ENCODE data around the gene DPY19L2. TPM values are rescaled to one million over a fixed set of nuclear protein-coding genes. Genes with fewer than 3 reads are reported as not detected.
"Not testable (repeated sequence)": the region's sequence is repeated elsewhere in the genome, so short reads cannot be mapped to it uniquely, and the experiment has no call there.

The DPY19L2 gene
- polyA plus RNA-seq, 3 donors: not detected

DNA sequence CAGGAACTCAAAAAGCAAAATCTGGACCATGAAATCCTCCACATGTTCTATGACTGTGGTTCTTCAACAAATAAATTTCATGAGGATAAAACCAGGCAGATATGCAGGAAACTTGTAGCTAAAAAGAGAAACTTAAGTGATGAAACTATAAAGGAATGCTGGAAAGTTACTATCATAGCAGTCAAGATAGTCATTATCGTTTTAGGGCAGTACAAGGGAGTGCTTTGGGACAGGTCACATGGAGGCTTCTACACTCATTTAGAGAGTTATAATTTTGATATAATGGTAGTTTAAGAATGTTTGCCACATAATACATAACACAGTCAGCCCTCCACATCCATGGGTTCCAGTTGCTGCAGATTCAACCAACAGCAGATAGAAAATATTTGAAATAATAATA lies 52.7 kb downstream of the DPY19L2 start:
- H3K27me3 Mint-ChIP-seq (ENCODE audit: low read depth in 3 of 3); H3K4me1 Mint-ChIP-seq; H3K27me3 ChIP-seq (ENCODE audit: control insufficient read depth in 2 of 2, insufficient read depth in 2 of 2, low read length in 2 of 2); H3K4me1 ChIP-seq (ENCODE audit: control insufficient read depth in 1 of 2, insufficient read depth in 2 of 2, low read length in 2 of 2); H3K36me3 ChIP-seq (replicated peaks in 1 of 2; ENCODE audit: control insufficient read depth in 1 of 2, insufficient read depth in 2 of 2, low read length in 2 of 2); H3K79me2 ChIP-seq (ENCODE audit: insufficient read depth, low read length); intact Hi-C loops (cut with micrococcal nuclease); H3K9me3 Mint-ChIP-seq; H3K4me2 ChIP-seq (replicated peaks; ENCODE audit: extremely low read depth, low read length, poor library complexity, severe bottlenecking); H2AFZ ChIP-seq (ENCODE audit: insufficient read depth, low read depth, low read length, poor library complexity, severe bottlenecking); H3K27ac Mint-ChIP-seq; H3K27ac ChIP-seq (ENCODE audit: low read depth in 1 of 2, low read length in 2 of 2); H3K4me3 Mint-ChIP-seq; H3K36me3 Mint-ChIP-seq; DNase-seq; H3K9ac ChIP-seq (ENCODE audit: insufficient read depth, low read length, poor library complexity, severe bottlenecking); H3K4me3 ChIP-seq (replicated peaks in 1 of 3; ENCODE audit: low read depth in 2 of 3, low read length in 3 of 3); H3K9me3 ChIP-seq (replicated peaks in 1 of 2; ENCODE audit: control insufficient read depth in 1 of 2, insufficient read depth in 1 of 2, low read length in 2 of 2); H4K20me1 ChIP-seq (ENCODE audit: insufficient read depth, low read length): not testable (repeated sequence)
- no CpG with 5 or more reads among the region's 1 CpG for WGBS (ENCODE audit: insufficient coverage)

DNA sequence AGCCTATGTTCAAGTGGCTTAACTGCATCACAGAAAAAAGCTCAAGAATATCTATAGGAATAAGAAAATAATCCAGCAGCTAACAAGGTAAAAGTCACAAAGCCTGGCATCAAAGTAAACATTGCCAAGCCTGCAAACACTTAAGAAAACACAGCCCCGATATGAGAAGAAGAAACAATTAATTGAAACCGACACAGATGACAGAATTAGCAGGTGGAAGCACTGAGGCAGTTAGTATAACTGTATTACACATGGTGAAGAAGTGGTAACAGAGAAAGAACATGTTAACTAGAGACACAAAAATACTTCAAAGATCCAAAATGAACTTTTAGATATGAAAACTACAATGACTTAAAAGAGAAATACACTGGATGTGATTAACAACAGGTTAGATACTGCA lies 57.0 kb downstream of the DPY19L2 start:
- no CpG with 5 or more reads among the region's 2 CpGs for WGBS (ENCODE audit: insufficient coverage)

DNA sequence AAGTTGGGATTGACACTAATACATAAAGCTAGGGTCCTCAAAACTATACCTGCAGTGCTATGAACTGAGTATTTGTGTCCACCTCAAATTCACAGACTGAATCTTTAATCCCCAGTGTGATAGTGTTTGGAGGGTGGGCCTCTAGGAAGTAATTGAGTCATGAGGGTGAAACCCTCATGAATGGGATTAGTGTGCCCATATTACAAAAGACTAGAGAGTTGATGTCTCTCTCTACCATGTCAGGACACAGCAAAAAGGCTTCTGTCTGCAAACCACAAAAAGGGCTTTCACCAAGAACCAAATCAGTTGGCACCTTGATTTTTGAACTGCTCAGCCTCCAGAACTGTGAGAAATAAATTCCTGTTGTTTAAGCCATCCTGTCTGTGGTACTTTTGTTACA lies 59.0 kb downstream of the DPY19L2 start:
- H3K4me1 Mint-ChIP-seq; H3K27me3 Mint-ChIP-seq (ENCODE audit: low read depth in 3 of 3); H3K27me3 ChIP-seq (ENCODE audit: control insufficient read depth in 2 of 2, insufficient read depth in 2 of 2, low read length in 2 of 2); H3K4me2 ChIP-seq (replicated peaks; ENCODE audit: extremely low read depth, low read length, poor library complexity, severe bottlenecking); H3K4me3 Mint-ChIP-seq; H3K4me3 ChIP-seq (replicated peaks in 1 of 3; ENCODE audit: low read depth in 2 of 3, low read length in 3 of 3); H3K27ac Mint-ChIP-seq; H3K36me3 Mint-ChIP-seq; intact Hi-C loops (cut with micrococcal nuclease); H3K4me1 ChIP-seq (ENCODE audit: control insufficient read depth in 1 of 2, insufficient read depth in 2 of 2, low read length in 2 of 2); H3K9me3 Mint-ChIP-seq; H3K27ac ChIP-seq (ENCODE audit: low read depth in 1 of 2, low read length in 2 of 2); DNase-seq; H3K9ac ChIP-seq (ENCODE audit: insufficient read depth, low read length, poor library complexity, severe bottlenecking); H2AFZ ChIP-seq (ENCODE audit: insufficient read depth, low read depth, low read length, poor library complexity, severe bottlenecking); H4K20me1 ChIP-seq (ENCODE audit: insufficient read depth, low read length); H3K79me2 ChIP-seq (ENCODE audit: insufficient read depth, low read length); H3K36me3 ChIP-seq (replicated peaks in 1 of 2; ENCODE audit: control insufficient read depth in 1 of 2, insufficient read depth in 2 of 2, low read length in 2 of 2); H3K9me3 ChIP-seq (replicated peaks in 1 of 2; ENCODE audit: control insufficient read depth in 1 of 2, insufficient read depth in 1 of 2, low read length in 2 of 2): not testable (repeated sequence)

More for the DNA sequence above, 57.0 kb downstream of the DPY19L2 start:
- H3K79me2 ChIP-seq (ENCODE audit: insufficient read depth, low read length); H3K4me2 ChIP-seq (replicated peaks; ENCODE audit: extremely low read depth, low read length, poor library complexity, severe bottlenecking); H3K27ac Mint-ChIP-seq; DNase-seq; H3K9me3 Mint-ChIP-seq; H3K4me1 ChIP-seq (ENCODE audit: control insufficient read depth in 1 of 2, insufficient read depth in 2 of 2, low read length in 2 of 2); intact Hi-C loops (cut with micrococcal nuclease); H3K36me3 ChIP-seq (replicated peaks in 1 of 2; ENCODE audit: control insufficient read depth in 1 of 2, insufficient read depth in 2 of 2, low read length in 2 of 2); H3K9ac ChIP-seq (ENCODE audit: insufficient read depth, low read length, poor library complexity, severe bottlenecking); H3K9me3 ChIP-seq (replicated peaks in 1 of 2; ENCODE audit: control insufficient read depth in 1 of 2, insufficient read depth in 1 of 2, low read length in 2 of 2); H3K27ac ChIP-seq (ENCODE audit: low read depth in 1 of 2, low read length in 2 of 2); H4K20me1 ChIP-seq (ENCODE audit: insufficient read depth, low read length); H3K4me3 Mint-ChIP-seq; H3K36me3 Mint-ChIP-seq; H3K4me3 ChIP-seq (replicated peaks in 1 of 3; ENCODE audit: low read depth in 2 of 3, low read length in 3 of 3); H3K27me3 Mint-ChIP-seq (ENCODE audit: low read depth in 3 of 3); H3K4me1 Mint-ChIP-seq; H3K27me3 ChIP-seq (ENCODE audit: control insufficient read depth in 2 of 2, insufficient read depth in 2 of 2, low read length in 2 of 2); H2AFZ ChIP-seq (ENCODE audit: insufficient read depth, low read depth, low read length, poor library complexity, severe bottlenecking): not testable (repeated sequence)

DNA sequence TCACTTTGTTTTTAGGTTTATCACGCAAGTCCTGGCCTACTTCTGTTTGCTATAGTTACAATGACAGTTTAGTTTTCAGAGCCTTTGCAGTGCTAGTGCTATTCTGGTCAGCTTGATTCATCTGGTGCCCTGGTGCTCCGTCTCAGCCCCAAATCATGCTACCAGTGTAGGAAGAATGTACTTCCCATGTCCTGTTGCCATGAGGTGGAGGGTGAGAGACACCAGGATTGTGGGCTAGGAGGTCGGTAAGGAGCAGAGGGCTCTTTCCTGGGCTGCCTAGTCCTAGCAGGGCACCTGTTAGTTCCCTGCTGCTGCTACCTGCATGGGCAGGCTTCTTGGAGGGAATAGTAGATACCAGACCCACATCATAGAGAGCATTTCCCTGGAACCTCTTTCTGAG lies 63.3 kb downstream of the DPY19L2 start:
- H3K27ac Mint-ChIP-seq; H3K4me1 ChIP-seq (ENCODE audit: control insufficient read depth in 1 of 2, insufficient read depth in 2 of 2, low read length in 2 of 2); H3K4me1 Mint-ChIP-seq; H3K4me3 ChIP-seq (replicated peaks in 1 of 3; ENCODE audit: low read depth in 2 of 3, low read length in 3 of 3); H3K27me3 ChIP-seq (ENCODE audit: control insufficient read depth in 2 of 2, insufficient read depth in 2 of 2, low read length in 2 of 2); H3K36me3 ChIP-seq (replicated peaks in 1 of 2; ENCODE audit: control insufficient read depth in 1 of 2, insufficient read depth in 2 of 2, low read length in 2 of 2); H3K4me2 ChIP-seq (replicated peaks; ENCODE audit: extremely low read depth, low read length, poor library complexity, severe bottlenecking); H3K9me3 ChIP-seq (replicated peaks in 1 of 2; ENCODE audit: control insufficient read depth in 1 of 2, insufficient read depth in 1 of 2, low read length in 2 of 2); H3K36me3 Mint-ChIP-seq; H2AFZ ChIP-seq (ENCODE audit: insufficient read depth, low read depth, low read length, poor library complexity, severe bottlenecking); H3K9ac ChIP-seq (ENCODE audit: insufficient read depth, low read length, poor library complexity, severe bottlenecking); H3K4me3 Mint-ChIP-seq; H3K27me3 Mint-ChIP-seq (ENCODE audit: low read depth in 3 of 3); H3K27ac ChIP-seq (ENCODE audit: low read depth in 1 of 2, low read length in 2 of 2); H3K9me3 Mint-ChIP-seq; DNase-seq; H3K79me2 ChIP-seq (ENCODE audit: insufficient read depth, low read length); intact Hi-C loops (cut with micrococcal nuclease); H4K20me1 ChIP-seq (ENCODE audit: insufficient read depth, low read length): not testable (repeated sequence)
- 100% methylated on average over 1 of the region's 3 CpGs for WGBS (ENCODE audit: insufficient coverage)

DNA sequence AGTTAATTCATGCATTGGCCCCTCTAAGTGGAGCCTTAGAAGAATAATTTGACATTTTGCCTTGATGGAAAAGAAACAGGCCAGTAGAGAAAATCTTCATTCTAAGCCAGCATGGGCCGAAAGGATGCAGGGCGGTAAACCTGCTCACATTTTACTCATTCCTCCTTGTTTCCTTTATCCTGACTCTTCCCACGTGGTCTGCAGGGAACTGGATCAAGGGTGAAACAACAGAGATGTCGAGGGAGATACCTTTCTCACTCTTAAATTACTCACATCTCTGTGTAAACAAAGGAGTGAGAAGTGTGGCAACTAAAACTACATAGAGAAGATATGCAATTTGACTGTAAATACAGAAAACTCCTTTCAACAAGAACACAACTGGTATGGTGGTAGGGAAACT lies 73.5 kb downstream of the DPY19L2 start:
- H3K36me3 ChIP-seq (replicated peaks in 1 of 2; ENCODE audit: control insufficient read depth in 1 of 2, insufficient read depth in 2 of 2, low read length in 2 of 2); H3K4me3 ChIP-seq (replicated peaks in 1 of 3; ENCODE audit: low read depth in 2 of 3, low read length in 3 of 3); H3K4me1 Mint-ChIP-seq; H3K9me3 ChIP-seq (replicated peaks in 1 of 2; ENCODE audit: control insufficient read depth in 1 of 2, insufficient read depth in 1 of 2, low read length in 2 of 2); H3K9ac ChIP-seq (ENCODE audit: insufficient read depth, low read length, poor library complexity, severe bottlenecking); H3K27ac ChIP-seq (ENCODE audit: low read depth in 1 of 2, low read length in 2 of 2); H3K79me2 ChIP-seq (ENCODE audit: insufficient read depth, low read length); H4K20me1 ChIP-seq (ENCODE audit: insufficient read depth, low read length); intact Hi-C loops (cut with micrococcal nuclease); DNase-seq; H3K27ac Mint-ChIP-seq; H3K36me3 Mint-ChIP-seq; H2AFZ ChIP-seq (ENCODE audit: insufficient read depth, low read depth, low read length, poor library complexity, severe bottlenecking); H3K4me2 ChIP-seq (replicated peaks; ENCODE audit: extremely low read depth, low read length, poor library complexity, severe bottlenecking); H3K27me3 ChIP-seq (ENCODE audit: control insufficient read depth in 2 of 2, insufficient read depth in 2 of 2, low read length in 2 of 2); H3K27me3 Mint-ChIP-seq (ENCODE audit: low read depth in 3 of 3); H3K4me3 Mint-ChIP-seq; H3K9me3 Mint-ChIP-seq; H3K4me1 ChIP-seq (ENCODE audit: control insufficient read depth in 1 of 2, insufficient read depth in 2 of 2, low read length in 2 of 2): not testable (repeated sequence)
- WGBS (ENCODE audit: insufficient coverage): no CpG with 5 or more reads among the region's 4 CpGs

Data from CD14-positive monocyte (primary cell).